Measurements from ENCODE around the gene AQR. TPM values are rescaled to one million over a fixed set of nuclear protein-coding genes. Genes with fewer than 3 reads are reported as not detected.

The AQR gene
- total and polyA plus RNA-seq, 2 experiments from 2014 or later = 42.3 to 67.3 TPM

- no peaks in the 10 kb centered on the region for H3K36me3 ChIP-seq (ENCODE audit: insufficient read depth)
- Mint-ChIP-seq H3K4me3 (no peak overlapping the region), H3K27me3 (ENCODE audit: insufficient read depth, low read depth, poor library complexity) (peaks cover 2% of the 10 kb centered on the region), H3K9me3 (peaks cover 2% of the 10 kb centered on the region; the same call in 1 of the 3 replicates), H3K27ac (no peak overlapping the region), H3K4me1 (no peaks in the 10 kb centered on the region), H3K36me3 (ENCODE audit: low read depth) (no peaks in the 10 kb centered on the region)
- H4K20me1 ChIP-seq (replicated peaks; ENCODE audit: insufficient read depth) = no peaks in the 10 kb centered on the region
- no peak overlapping the region for H2AFZ ChIP-seq
- H3K4me2 ChIP-seq = no peak overlapping the region
- 0 out of 2 replicates have a peak, but pooled peaks cover 10% of the 10 kb centered on the region for H3K9me2 ChIP-seq (ENCODE audit: insufficient read depth)
- no peaks in the 10 kb centered on the region for H3K27me3 ChIP-seq (ENCODE audit: insufficient read depth)
- H3F3A ChIP-seq (replicated peaks; ENCODE audit: low read depth) = no peaks in the 10 kb centered on the region
- H3K4me1 ChIP-seq (ENCODE audit: insufficient read depth) = no peaks in the 10 kb centered on the region
- DNase-seq (ENCODE audit: low spot score) (no peak), ATAC-seq (no peak)
- TF ChIP-seq ZNF462 (CRISPR knock-in tag; IDR thresholded peaks at IDR 0.05) (no peak), CTCF (conservative IDR thresholded peaks at IDR 0.05; ENCODE audit: low read depth in 2 of 2) (no peak), POLR2AphosphoS5 (IDR thresholded peaks at IDR 0.05; ENCODE audit: low read depth) (no peak), CREB1 (CRISPR knock-in tag; IDR thresholded peaks at IDR 0.05; ENCODE audit: low read depth) (no peak), JUNB (IDR thresholded peaks at IDR 0.05; ENCODE audit: unreplicated experiment) (no peak), ETS1 (IDR thresholded peaks at IDR 0.05) (no peak), NANOG (IDR thresholded peaks at IDR 0.05; ENCODE audit: borderline replicate concordance) (no peak)
- no peak overlapping the region for H3K4me3 ChIP-seq
- no peaks in the 10 kb centered on the region for H3K79me2 ChIP-seq (replicated peaks; ENCODE audit: insufficient read depth)
- H3K27ac ChIP-seq (ENCODE audit: low read depth) = no peak overlapping the region
Measured at GRCh38 chr15:34847598-34847997, 121.9 kb downstream of the AQR start.

Data from GM23338 (cell line).